K562 (cell line): ENCODE data around the gene TMEM222. TPM values are rescaled to one million over a fixed set of nuclear protein-coding genes. Genes with fewer than 3 reads are reported as not detected.

Source experiments
- CREB1 ChIP-seq, 2 experiments: sonication (generic) in 1 of 2; formaldehyde crosslinking in 1 of 2; IDR thresholded peaks; 2 replicates each; pipeline versions ENCODE4 v1.6.1 to v1.8.0; 2012 to 2022; ENCODE audit warnings: inconsistent platforms in 1 of 2, mild to moderate bottlenecking in 1 of 2, missing genetic modification reagents in 1 of 2, moderate library complexity in 1 of 2
- ESRRB ChIP-seq: fragments of 250-450 bp; sonication (Bioruptor Pico); IDR thresholded peaks from 2 replicates; pipeline ENCODE4 v1.5.0; 2020; ENCODE audit warnings: mild to moderate bottlenecking, moderate library complexity, borderline replicate concordance
- GATAD2A ChIP-seq: fragments of 450-650 bp; IDR thresholded peaks from 2 replicates; pipeline ENCODE4 v1.6.1; 2017
- JUND ChIP-seq, 2 experiments: IDR thresholded peaks; 2 replicates in 1 of 2; 3 replicates in 1 of 2; pipeline ENCODE4 v1.6.1; 2011; ENCODE audit warnings: borderline replicate concordance in 2 of 2, low read depth in 2 of 2, low read length in 2 of 2, improper control_type of control experiment in 1 of 2, missing biosample characterization in 1 of 2, missing genetic modification characterization in 1 of 2, missing genetic modification reagents in 1 of 2
- KLF16 ChIP-seq: IDR thresholded peaks from 2 replicates; pipeline ENCODE4 v1.6.1; 2016; ENCODE audit warnings: antibody characterized with exemption
- RAD21 ChIP-seq, 2 experiments: fragments of 250-450 bp in 1 of 2; fragments of 450-650 bp in 1 of 2; sonication (Bioruptor Pico) in 1 of 2; formaldehyde crosslinking in 1 of 2; IDR thresholded peaks in 1 of 2; conservative IDR thresholded peaks in 1 of 2; 2 replicates each; pipeline versions ENCODE4 v1.4.0 to v1.8.0; 2020 to 2022; ENCODE audit warnings: mild to moderate bottlenecking in 2 of 2, moderate library complexity in 1 of 2
- TRIM24 ChIP-seq, 2 experiments: fragments of 450-650 bp; IDR thresholded peaks; 2 replicates each; pipeline ENCODE4 v1.6.1; 2016
- ZBTB33 ChIP-seq: sonication (generic); formaldehyde crosslinking; IDR thresholded peaks from 2 replicates; pipeline ENCODE4 v1.8.1; 2023; ENCODE audit warnings: mild to moderate bottlenecking, missing genetic modification reagents
- ZFP1 ChIP-seq: fragments of 450-650 bp; formaldehyde crosslinking; IDR thresholded peaks from 2 replicates; pipeline ENCODE4 v1.4.0; 2020; ENCODE audit warnings: mild to moderate bottlenecking, mixed read lengths
- polyA plus RNA-seq, 8 experiments: library from polyadenylated mRNA; depleted of rRNA in 4 of 8; stranded (reverse) in 5 of 8; unstranded in 3 of 8; fragments of >200 nt; fragmentation: Nextera tagmentation in 2 of 8; fragmentation: Illumina TruSeq in 1 of 8; extraction: Ambion mirVana in 2 of 8; extraction: Trizol in 1 of 8; gene quantifications; 2 replicates each; pipeline versions ENCODE4 v1.2.1 to v1.2.3, GENCODE V29; 2011 to 2014; ENCODE audit warnings: inconsistent platforms in 1 of 8, missing spikeins in 1 of 8
- total RNA-seq, 7 experiments: library from RNA; depleted of rRNA in 6 of 7; stranded (reverse); fragments of >200 nt in 6 of 7; fragmentation: Illumina TruSeq in 2 of 7; extraction: Trizol in 2 of 7; gene quantifications; 2 replicates each; pipeline versions ENCODE4 v1.2.1 to v1.2.3, GENCODE V29; 2011 to 2021; ENCODE audit warnings: low replicate concordance in 1 of 7
- TF ChIP-seq, protein P1 (sequence below), 3 experiments: IDR thresholded peaks in 2 of 3; conservative IDR thresholded peaks in 1 of 3; 2 replicates each; pipeline ENCODE4 v1.5.1; 2011 to 2012; ENCODE audit warnings: low read length in 3 of 3, mild to moderate bottlenecking in 3 of 3, control low read depth in 2 of 3, improper control_type of control experiment in 1 of 3, inconsistent platforms in 1 of 3, low read depth in 1 of 3, mixed read lengths in 1 of 3, moderate library complexity in 1 of 3; ENCODE audit not compliant: insufficient read depth in 2 of 3
- TF ChIP-seq, protein P2 (sequence below), 2 experiments: fragments of 450-650 bp; formaldehyde crosslinking in 1 of 2; IDR thresholded peaks; 2 replicates each; pipeline versions ENCODE4 v1.4.0 to v1.6.1; 2014 to 2020; ENCODE audit warnings: mild to moderate bottlenecking in 2 of 2, borderline replicate concordance in 1 of 2, low read depth in 1 of 2

Gene TMEM222
- total and polyA plus RNA-seq, 9 of the 15 experiments (the other 6 are each of a cell fraction or from before 2014, with no cell fraction given): 6.9 to 48.0 (median 32.8) TPM

- TF ChIP-seq, protein P1, sequence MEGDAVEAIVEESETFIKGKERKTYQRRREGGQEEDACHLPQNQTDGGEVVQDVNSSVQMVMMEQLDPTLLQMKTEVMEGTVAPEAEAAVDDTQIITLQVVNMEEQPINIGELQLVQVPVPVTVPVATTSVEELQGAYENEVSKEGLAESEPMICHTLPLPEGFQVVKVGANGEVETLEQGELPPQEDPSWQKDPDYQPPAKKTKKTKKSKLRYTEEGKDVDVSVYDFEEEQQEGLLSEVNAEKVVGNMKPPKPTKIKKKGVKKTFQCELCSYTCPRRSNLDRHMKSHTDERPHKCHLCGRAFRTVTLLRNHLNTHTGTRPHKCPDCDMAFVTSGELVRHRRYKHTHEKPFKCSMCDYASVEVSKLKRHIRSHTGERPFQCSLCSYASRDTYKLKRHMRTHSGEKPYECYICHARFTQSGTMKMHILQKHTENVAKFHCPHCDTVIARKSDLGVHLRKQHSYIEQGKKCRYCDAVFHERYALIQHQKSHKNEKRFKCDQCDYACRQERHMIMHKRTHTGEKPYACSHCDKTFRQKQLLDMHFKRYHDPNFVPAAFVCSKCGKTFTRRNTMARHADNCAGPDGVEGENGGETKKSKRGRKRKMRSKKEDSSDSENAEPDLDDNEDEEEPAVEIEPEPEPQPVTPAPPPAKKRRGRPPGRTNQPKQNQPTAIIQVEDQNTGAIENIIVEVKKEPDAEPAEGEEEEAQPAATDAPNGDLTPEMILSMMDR (IDR thresholded peaks at IDR 0.05 in 2 of 3, conservative IDR thresholded peaks at IDR 0.05 in 1 of 3; ENCODE audit: insufficient read depth in 2 of 3, low read depth in 1 of 3, low read length in 3 of 3): peak; percentile 88 to 94 (median 89)
- TF ChIP-seq ZBTB33 (CRISPR knock-in tag) (0 out of 2 replicates have a peak, but pooled peaks have one; percentile 30), ESRRB (CRISPR knock-in tag) (no peak), TRIM24 (IDR thresholded peaks at IDR 0.05) (no peak), GATAD2A (no peak), ZFP1 (CRISPR knock-in tag) (no peak), RAD21 (CRISPR knock-in tag; conservative IDR thresholded peaks at IDR 0.05 in 1 of 2, IDR thresholded peaks at IDR 0.05 in 1 of 2) (peak; percentile 82 to 94), KLF16 (no peak), CREB1 (IDR thresholded peaks at IDR 0.05) (no peak), CREB1 (CRISPR knock-in tag; IDR thresholded peaks at IDR 0.05) (0 out of 2 replicates have a peak, but pooled peaks have one; percentile 52), JUND (IDR thresholded peaks at IDR 0.05; ENCODE audit: borderline replicate concordance, low read depth, low read length) (no peak), JUND (tag; IDR thresholded peaks at IDR 0.05; ENCODE audit: borderline replicate concordance, low read depth, low read length) (no peak)
- TF ChIP-seq, protein P2, sequence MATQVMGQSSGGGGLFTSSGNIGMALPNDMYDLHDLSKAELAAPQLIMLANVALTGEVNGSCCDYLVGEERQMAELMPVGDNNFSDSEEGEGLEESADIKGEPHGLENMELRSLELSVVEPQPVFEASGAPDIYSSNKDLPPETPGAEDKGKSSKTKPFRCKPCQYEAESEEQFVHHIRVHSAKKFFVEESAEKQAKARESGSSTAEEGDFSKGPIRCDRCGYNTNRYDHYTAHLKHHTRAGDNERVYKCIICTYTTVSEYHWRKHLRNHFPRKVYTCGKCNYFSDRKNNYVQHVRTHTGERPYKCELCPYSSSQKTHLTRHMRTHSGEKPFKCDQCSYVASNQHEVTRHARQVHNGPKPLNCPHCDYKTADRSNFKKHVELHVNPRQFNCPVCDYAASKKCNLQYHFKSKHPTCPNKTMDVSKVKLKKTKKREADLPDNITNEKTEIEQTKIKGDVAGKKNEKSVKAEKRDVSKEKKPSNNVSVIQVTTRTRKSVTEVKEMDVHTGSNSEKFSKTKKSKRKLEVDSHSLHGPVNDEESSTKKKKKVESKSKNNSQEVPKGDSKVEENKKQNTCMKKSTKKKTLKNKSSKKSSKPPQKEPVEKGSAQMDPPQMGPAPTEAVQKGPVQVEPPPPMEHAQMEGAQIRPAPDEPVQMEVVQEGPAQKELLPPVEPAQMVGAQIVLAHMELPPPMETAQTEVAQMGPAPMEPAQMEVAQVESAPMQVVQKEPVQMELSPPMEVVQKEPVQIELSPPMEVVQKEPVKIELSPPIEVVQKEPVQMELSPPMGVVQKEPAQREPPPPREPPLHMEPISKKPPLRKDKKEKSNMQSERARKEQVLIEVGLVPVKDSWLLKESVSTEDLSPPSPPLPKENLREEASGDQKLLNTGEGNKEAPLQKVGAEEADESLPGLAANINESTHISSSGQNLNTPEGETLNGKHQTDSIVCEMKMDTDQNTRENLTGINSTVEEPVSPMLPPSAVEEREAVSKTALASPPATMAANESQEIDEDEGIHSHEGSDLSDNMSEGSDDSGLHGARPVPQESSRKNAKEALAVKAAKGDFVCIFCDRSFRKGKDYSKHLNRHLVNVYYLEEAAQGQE (IDR thresholded peaks at IDR 0.05; ENCODE audit: borderline replicate concordance): peak; percentile 91
- TF ChIP-seq, protein P2 (CRISPR knock-in tag; IDR thresholded peaks at IDR 0.05; ENCODE audit: low read depth): no peak
These were observed 37.3 kb upstream of the TMEM222 start (continued) for GRCh38 chr1:27284425-27285273.
